CD14-positive monocyte (primary cell): Measurements from ENCODE around the gene LACC1. TPM values are rescaled to one million over a fixed set of nuclear protein-coding genes. Genes with fewer than 3 reads are reported as not detected.
A peak's percentile ranks its signal among the peaks of the same experiment; 100 is the strongest.

Experiments
- DNase-seq, 3 donors: peaks; one replicate each; pipeline ENCODE4 v3.0.0-alpha.2; 2011 to 2022
- H2AFZ ChIP-seq: 2 replicates; pipeline ENCODE4 v1.6.0; 2012; ENCODE audit warnings: mild to moderate bottlenecking, low read depth, low read length, inconsistent platforms; ENCODE audit not compliant: insufficient read depth, poor library complexity, severe bottlenecking
- H3K27ac ChIP-seq, 2 donors: 1 replicate in 1 of 2; 2 replicates in 1 of 2; pipeline ENCODE4 v1.5.1; 2012 to 2013; ENCODE audit warnings: low read length in 2 of 2, control low read depth in 1 of 2, inconsistent platforms in 1 of 2, low read depth in 1 of 2, mild to moderate bottlenecking in 1 of 2
- H3K27me3 ChIP-seq, 2 donors: one replicate each; pipeline versions ENCODE4 v1.6.0 to v1.6.1; 2011 to 2013; ENCODE audit warnings: low read length in 2 of 2; ENCODE audit not compliant: control insufficient read depth in 2 of 2, insufficient read depth in 2 of 2
- H3K36me3 ChIP-seq, 2 donors: replicated peaks in 1 of 2; 1 replicate in 1 of 2; 2 replicates in 1 of 2; pipeline versions ENCODE4 v1.5.1 to v1.6.1; 2012 to 2013; ENCODE audit warnings: low read length in 2 of 2, control low read depth in 1 of 2, inconsistent platforms in 1 of 2, mild to moderate bottlenecking in 1 of 2; ENCODE audit not compliant: insufficient read depth in 2 of 2, control insufficient read depth in 1 of 2
- H3K4me1 ChIP-seq, 2 donors: 1 replicate in 1 of 2; 2 replicates in 1 of 2; pipeline versions ENCODE4 v1.5.1 to v1.6.1; 2012 to 2013; ENCODE audit warnings: low read length in 2 of 2, control low read depth in 1 of 2, inconsistent platforms in 1 of 2, mild to moderate bottlenecking in 1 of 2, moderate library complexity in 1 of 2; ENCODE audit not compliant: insufficient read depth in 2 of 2, control insufficient read depth in 1 of 2
- H3K4me2 ChIP-seq: replicated peaks from 2 replicates; pipeline ENCODE3; 2012; ENCODE audit warnings: low read length, moderate library complexity, mild to moderate bottlenecking; ENCODE audit not compliant: poor library complexity, severe bottlenecking; ENCODE audit errors: extremely low read depth
- H3K4me3 ChIP-seq, 3 experiments: fragments of 200-600 bp in 1 of 3; sonication (generic) in 1 of 3; replicated peaks in 1 of 3; 1 replicate in 2 of 3; 2 replicates in 1 of 3; pipeline ENCODE4 v1.5.1; 2011 to 2013; ENCODE audit warnings: low read length in 3 of 3, mild to moderate bottlenecking in 3 of 3, control low read depth in 2 of 3, low read depth in 2 of 3, inconsistent platforms in 1 of 3, moderate library complexity in 1 of 3
- H3K79me2 ChIP-seq: 2 replicates; pipeline ENCODE4 v1.6.0; 2012; ENCODE audit warnings: mild to moderate bottlenecking, control low read depth, inconsistent platforms, low read length, moderate library complexity; ENCODE audit not compliant: insufficient read depth
- H3K9ac ChIP-seq: 2 replicates; pipeline ENCODE4 v1.6.0; 2017; ENCODE audit warnings: low read length, mild to moderate bottlenecking; ENCODE audit not compliant: insufficient read depth, poor library complexity, severe bottlenecking
- H3K9me3 ChIP-seq, 2 donors: replicated peaks in 1 of 2; 1 replicate in 1 of 2; 2 replicates in 1 of 2; pipeline versions ENCODE4 v1.5.1 to v1.6.1; 2012 to 2013; ENCODE audit warnings: low read length in 2 of 2, control low read depth in 1 of 2; ENCODE audit not compliant: control insufficient read depth in 1 of 2, insufficient read depth in 1 of 2
- H4K20me1 ChIP-seq: 2 replicates; pipeline ENCODE4 v1.6.0; 2012; ENCODE audit warnings: mild to moderate bottlenecking, low read length, control low read depth, moderate library complexity; ENCODE audit not compliant: insufficient read depth
- H3K27ac Mint-ChIP-seq, 7 donors: one replicate each; pipeline ENCODE4 v1.8.0; 2020; ENCODE audit warnings: mild to moderate bottlenecking in 7 of 7, mixed read lengths in 7 of 7, moderate library complexity in 6 of 7, inconsistent platforms in 2 of 7
- H3K27me3 Mint-ChIP-seq, 3 donors: one replicate each; pipeline ENCODE4 v1.8.0; 2021 to 2022; ENCODE audit warnings: low read depth in 3 of 3, mild to moderate bottlenecking in 3 of 3, mixed read lengths in 3 of 3, moderate library complexity in 3 of 3, inconsistent platforms in 1 of 3
- H3K36me3 Mint-ChIP-seq, 2 donors: one replicate each; pipeline ENCODE4 v1.8.0; 2020; ENCODE audit warnings: mixed read lengths in 2 of 2, inconsistent platforms in 1 of 2, mild to moderate bottlenecking in 1 of 2
- H3K4me1 Mint-ChIP-seq: one replicate; pipeline ENCODE4 v1.8.0; 2020; ENCODE audit warnings: mild to moderate bottlenecking, mixed read lengths
- H3K4me3 Mint-ChIP-seq, 2 donors: one replicate each; pipeline ENCODE4 v1.8.0; 2020; ENCODE audit warnings: mild to moderate bottlenecking in 2 of 2, mixed read lengths in 2 of 2, moderate library complexity in 1 of 2
- H3K9me3 Mint-ChIP-seq, 7 donors: one replicate each; pipeline ENCODE4 v1.8.0; 2020 to 2022; ENCODE audit warnings: mixed read lengths in 7 of 7, mild to moderate bottlenecking in 6 of 7, moderate library complexity in 6 of 7, inconsistent platforms in 2 of 7
- CTCF ChIP-seq: fragments of 200-600 bp; IDR thresholded peaks from one replicate; pipeline ENCODE4 v1.8.0; 2022; ENCODE audit warnings: antibody characterized with exemption, mild to moderate bottlenecking
- WGBS: methylation state at CpG from one replicate; pipeline ENCODE4 v1.1.5; 2013; ENCODE audit warnings: missing lambda C conversion rate; ENCODE audit not compliant: insufficient coverage; 5-methylcytosine and 5-hydroxymethylcytosine counted together
- intact Hi-C, 2 donors: fragments of 100-400 bp; cut with micrococcal nuclease; formaldehyde crosslinking; loops; one replicate each; pipeline versions ENCODE4 v1.15.0 to v1.15.1; 2023
- polyA minus RNA-seq: library from RNA; depleted of rRNA, polyadenylated mRNA; stranded (reverse); fragments of >200 nt; gene quantifications from 2 replicates; pipeline ENCODE4 v1.2.3, GENCODE V29; 2012
- polyA plus RNA-seq, 3 donors: library from polyadenylated mRNA; depleted of rRNA in 1 of 3; unstranded in 2 of 3; stranded (reverse) in 1 of 3; fragments of 300-500 nt in 2 of 3; fragments of >200 nt in 1 of 3; fragmentation: Illumina TruSeq in 2 of 3; gene quantifications; 1 replicate in 2 of 3; 2 replicates in 1 of 3; pipeline ENCODE4 v1.2.3, GENCODE V29; 2012 to 2021
- total RNA-seq, 12 experiments: library from RNA in 1 of 12; stranded (reverse) in 1 of 12; fragments of 120-200 nt in 1 of 12; gene quantifications; one replicate each; pipeline ENCODE4 v1.2.4 and lab custom pipeline; 2013 to 2026; ENCODE audit warnings: mixed read lengths in 6 of 12, inconsistent platforms in 1 of 12

The LACC1 gene
- total RNA-seq (2013), result 10.7 TPM
- polyA plus RNA-seq (1 to 10 TPM; 2.6 to 7.7 (median 5.9) TPM), polyA minus RNA-seq (4.1 and 4.7 TPM in 2 replicates), total RNA-seq (lab: John Stamatoyannopoulos, UW) (95.3 to 232 (median 151) reads per million in 11 experiments)

- Histone ChIP-seq H3K79me2 (no peaks in the 10 kb centered on the region), H3K4me3 (peak within 1 kb of the TSS; percentile 38 to 65 (median 46)), H3K4me2 (peak within 1 kb of the TSS; percentile 68), H3K27ac (peak within 1 kb of the TSS; percentile 97 to 98), H3K9me3 (no peaks in the 10 kb centered on the region), H2AFZ (peak within 1 kb of the TSS; percentile 55), H4K20me1 (no peaks in the 10 kb centered on the region), H3K27me3 (peaks cover 0 to 2% of the 10 kb centered on the region in 2 donors), H3K9ac (peak within 1 kb of the TSS; percentile 99), H3K36me3 (peaks cover 4 to 22% of the 10 kb centered on the region in 2 donors), H3K4me1 (peaks cover 24 to 27% of the 10 kb centered on the region in 2 donors)
- DNase-seq, result peak; percentile 30 to 52 (median 33)
- intact Hi-C loops, result loop anchor here (5.0 to 10.0 kb wide), 5 partner anchors 263 to 1155 kb away; partner anchors contain the start of gene TSC22D1 (in 2 of the 2)
- Mint-ChIP-seq H3K9me3 (peaks cover 0 to 2% (median 0%) of the 10 kb centered on the region in 7 donors), H3K4me3 (peak within 1 kb of the TSS; percentile 85 to 96), H3K36me3 (peaks cover 22 to 24% of the 10 kb centered on the region in 2 donors), H3K4me1 (peaks cover 31% of the 10 kb centered on the region), H3K27me3 (peaks cover 4 to 6% (median 5%) of the 10 kb centered on the region in 3 donors), H3K27ac (peak within 1 kb of the TSS; percentile 98 to 100 (median 99))
- no peak for TF ChIP-seq CTCF
- 0% methylated on average over 36 of the region's 48 CpGs for WGBS
These were observed at the start of gene LACC1 for GRCh38 chr13:43879755-43880181. Gene LACC1, plus strand, starts transcription at chr13:43879904. Its CDS starts 1,082 bp downstream, at chr13:43880986.

- Histone ChIP-seq H2AFZ (no peak overlapping the region), H3K27ac (no peak overlapping the region), H3K36me3 (no peaks in the 10 kb centered on the region), H3K4me3 (no peak overlapping the region), H3K4me2 (no peak overlapping the region), H3K79me2 (no peaks in the 10 kb centered on the region), H3K9me3 (no peaks in the 10 kb centered on the region), H3K9ac (no peak overlapping the region), H4K20me1 (no peaks in the 10 kb centered on the region), H3K4me1 (peaks cover 9 to 11% of the 10 kb centered on the region in 2 donors), H3K27me3 (no peaks in the 10 kb centered on the region)
- peak; percentile 63 to 82 (median 63) for DNase-seq
- no peaks in the 10 kb centered on the region for H3K9me3 Mint-ChIP-seq
- intact Hi-C loops, result no loop called here
- H3K36me3 Mint-ChIP-seq, result no peaks in the 10 kb centered on the region
- H3K4me3 Mint-ChIP-seq, result no peak overlapping the region
- H3K27me3 Mint-ChIP-seq, result no peaks in the 10 kb centered on the region
- H3K27ac Mint-ChIP-seq, result peak overlapping the region in 4 of 7 donors; percentile 3 to 52 (median 6)
- no peak for TF ChIP-seq CTCF
- peaks cover 11% of the 10 kb centered on the region for H3K4me1 Mint-ChIP-seq
- 45% methylated on average over 5 of the region's 5 CpGs for WGBS
These were observed 49.2 kb upstream of the LACC1 start for GRCh38 chr13:43830497-43830881.
